Dedifferentiated amniotic fluid mesenchymal stem cell (primary cell): ENCODE results near the gene CLDN22.

Source experiments
- DNase-seq: peaks from one replicate; pipeline ENCODE4 v3.0.0-alpha.2; 2016; ENCODE audit errors: extremely low spot score

CLDN22 gene

GRCh38 chr4:183276106-183276505, 44.0 kb downstream of the CLDN22 start:
- DNase-seq: no peak

DNA sequence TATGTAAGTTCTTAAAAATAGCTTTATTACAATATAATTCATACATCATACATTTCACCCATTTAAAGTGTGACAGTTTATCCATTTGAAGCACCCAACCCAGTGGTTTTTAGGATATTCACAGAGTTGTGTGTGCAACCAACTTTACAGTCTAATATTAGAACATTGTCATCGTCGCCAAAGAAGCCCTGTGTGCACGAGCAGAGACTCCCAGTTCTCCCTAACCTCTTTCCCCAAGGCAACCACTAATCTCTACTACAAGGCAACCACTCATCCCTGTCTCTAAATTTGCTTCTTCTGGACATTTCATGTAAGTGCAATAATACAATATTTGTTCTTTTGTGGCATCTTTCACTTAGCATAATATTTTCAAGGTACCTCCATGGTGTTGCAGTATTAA, 47.7 kb downstream of the CLDN22 start:
- DNase-seq: no peak

GRCh38 chr4:183268556-183268955, 51.5 kb downstream of the CLDN22 start:
- no peak for DNase-seq
